ENCODE results near the gene ASPSCR1. TPM values are rescaled to one million over a fixed set of nuclear protein-coding genes. Genes with fewer than 3 reads are reported as not detected.
A peak's percentile ranks its signal among the peaks of the same experiment; 100 is the strongest.

The ASPSCR1 gene
- total and polyA plus RNA-seq, 2 of the 13 experiments (the other 11 are each of a cell fraction or from before 2014, with no cell fraction given), result 274 to 314 TPM

- Histone ChIP-seq H4K20me1 (ENCODE audit: insufficient read depth, low read length) (no peaks in the 10 kb centered on the region; the same call in 1 of the 2 replicates), H3K9ac (ENCODE audit: insufficient read depth, low read depth, low read length) (peak overlapping the region; percentile 95), H3K9me3 (ENCODE audit: low read length) (no peaks in the 10 kb centered on the region), H3K79me2 (ENCODE audit: insufficient read depth, low read length) (peaks cover 41% of the 10 kb centered on the region), H3K4me3 (replicated peaks in 1 of 3; ENCODE audit: insufficient read depth in 1 of 3, low read depth in 2 of 3, low read length in 3 of 3) (peak overlapping the region in 2 of 3 experiments; percentile 79 to 90; a peak in 4 of 6 replicates), H3K36me3 (replicated peaks in 1 of 2; ENCODE audit: control insufficient read depth in 1 of 2, insufficient read depth in 2 of 2, low read length in 2 of 2) (peaks cover 4 to 8% of the 10 kb centered on the region in 2 experiments; a peak in 3 of 5 replicates), H2AFZ (ENCODE audit: low read length) (no peak overlapping the region), H3K4me2 (ENCODE audit: low read depth, low read length) (peak overlapping the region; percentile 95), H3K27me3 (ENCODE audit: control insufficient read depth in 1 of 2, insufficient read depth in 2 of 2, low read length in 2 of 2) (no peaks in the 10 kb centered on the region; a peak in 1 of 5 replicates), H3K4me1 (ENCODE audit: insufficient read depth, low read length) (peaks cover 82% of the 10 kb centered on the region), H3K27ac (ENCODE audit: extremely low read length, insufficient read depth, low read length) (peak overlapping the region; percentile 39)
- DNase-seq (ENCODE audit: low spot score), result no peak
- WGBS (ENCODE audit: low lambda C conversion rate), result 66% methylated on average over 14 of the region's 14 CpGs
- no TSS peak for BruUV-seq (replicated peaks)
- in situ Hi-C loops (cut with HindIII; ENCODE audit: extremely low pct_ligation_motif_present, low pct_unique_long_range_greater_than_20kb), result loop anchor here (5.0 kb wide), 1 partner anchor 63 kb away; no protein-coding TSS in a partner anchor
- intact Hi-C loops (cut with micrococcal nuclease; ENCODE audit: unreplicated experiment), result loop anchor here (1.0 to 5.0 kb wide), 5 partner anchors 20 to 153 kb away; no protein-coding TSS in a partner anchor
- ChIA-PET POLR2A (interaction anchor here (1.0 to 14.1 kb wide), 25 partner anchors 9 to 294 kb away, joined by 3 to 470 read pairs (median 7); partner anchors contain the start of genes ASPSCR1, DCXR, FASN and MAFG), CTCF (ENCODE audit: low intra/inter-chr PET ratio, low total read pairs) (interaction anchor here (1.1 to 6.8 kb wide), 11 partner anchors 20 to 150 kb away, joined by 3 to 181 read pairs (median 5); partner anchors contain the start of gene NOTUM)
- no peak for ATAC-seq
- no peak for FAIRE-seq
- TF ChIP-seq IKZF4 (CRISPR knock-in tag; IDR thresholded peaks at IDR 0.05; ENCODE audit: borderline replicate concordance, low read depth, not compliant biosample characterization), result no peak
- TF ChIP-seq ZNF280D (CRISPR knock-in tag; IDR thresholded peaks at IDR 0.05), result no peak
- TF ChIP-seq THAP11 (CRISPR knock-in tag; IDR thresholded peaks at IDR 0.05), result no peak
- TF ChIP-seq ZNF766 (CRISPR knock-in tag; IDR thresholded peaks at IDR 0.05; ENCODE audit: borderline replicate concordance), result no peak
- peak; percentile 27; the same call in 1 of the 2 replicates for TF ChIP-seq MIER2 (CRISPR knock-in tag; IDR thresholded peaks at IDR 0.05)
- no peak for TF ChIP-seq HMGXB3 (CRISPR knock-in tag; IDR thresholded peaks at IDR 0.05; ENCODE audit: borderline replicate concordance)
- TF ChIP-seq SALL2 (CRISPR knock-in tag; IDR thresholded peaks at IDR 0.05), result no peak
- TF ChIP-seq SRSF9 (IDR thresholded peaks at IDR 0.05; ENCODE audit: borderline replicate concordance, insufficient read depth, low read depth, low read length, poor library complexity, severe bottlenecking), result no peak
- TF ChIP-seq SMYD3 (CRISPR knock-in tag; IDR thresholded peaks at IDR 0.05), result no peak
- TF ChIP-seq FOXK1 (CRISPR knock-in tag; IDR thresholded peaks at IDR 0.05; ENCODE audit: borderline replicate concordance, low read depth), result no peak
- TF ChIP-seq NFYB (CRISPR knock-in tag; IDR thresholded peaks at IDR 0.05), result no peak
- TF ChIP-seq E2F5 (CRISPR knock-in tag; conservative IDR thresholded peaks at IDR 0.05), result no peak
- TF ChIP-seq MBNL3 (CRISPR knock-in tag; conservative IDR thresholded peaks at IDR 0.05), result no peak
- TF ChIP-seq ZNF816 (CRISPR knock-in tag; IDR thresholded peaks at IDR 0.05; ENCODE audit: borderline replicate concordance), result no peak
Measured at GRCh38 chr17:82020572-82021106, 43.2 kb downstream of the ASPSCR1 start.
